ENCODE measurements around the gene EMILIN2. TPM values are rescaled to one million over a fixed set of nuclear protein-coding genes. Genes with fewer than 3 reads are reported as not detected.

EMILIN2 gene
- total RNA-seq, 1 experiment from 2014 or later, result 0.07 TPM

GRCh38 chr18:2956056-2956455, 109.2 kb downstream of the EMILIN2 start:
- Histone ChIP-seq H3K4me3 (no peak overlapping the region), H3K9me3 (ENCODE audit: insufficient read depth, low read depth) (no peaks in the 10 kb centered on the region), H3K27me3 (ENCODE audit: insufficient read depth, low read depth) (no peaks in the 10 kb centered on the region), H3K4me1 (replicated peaks; ENCODE audit: insufficient read depth) (no peaks in the 10 kb centered on the region), H3K4me2 (no peak overlapping the region), H3K36me3 (ENCODE audit: low read depth) (peaks cover 6% of the 10 kb centered on the region), H3K79me2 (ENCODE audit: low read depth) (0 out of 2 replicates have a peak, but pooled peaks cover 1% of the 10 kb centered on the region), H2AFZ (no peak overlapping the region), H4K20me1 (ENCODE audit: insufficient read depth) (no peaks in the 10 kb centered on the region), H3F3A (ENCODE audit: insufficient read depth, low read depth) (no peaks in the 10 kb centered on the region), H3K9me2 (ENCODE audit: insufficient read depth) (no peaks in the 10 kb centered on the region), H3K27ac (no peak overlapping the region)
- TF ChIP-seq EZH2 (IDR thresholded peaks at IDR 0.05; ENCODE audit: low read depth), result no peak
- TF ChIP-seq CTCF (conservative IDR thresholded peaks at IDR 0.05), result no peak
- intact Hi-C loops (cut with micrococcal nuclease; ENCODE audit: unreplicated experiment), result no loop called here
- no peak for DNase-seq
- ChIA-PET POLR2A (ENCODE audit: unreplicated experiment) (no interaction called here), CTCF (no interaction called here)
- no TSS peak for BruUV-seq (replicated peaks)

GRCh38 chr18:2958819-2959298, 112.1 kb downstream of the EMILIN2 start:
- POLR2A ChIA-PET (ENCODE audit: unreplicated experiment), result interaction anchor here (0.7 kb wide), 1 partner anchor 1133 kb away, joined by 3 read pairs; no protein-coding TSS in a partner anchor
- no TSS peak for BruUV-seq (replicated peaks)

GRCh38 chr18:2959341-2959740, 112.5 kb downstream of the EMILIN2 start:
- no peak for DNase-seq
- ChIA-PET POLR2A (ENCODE audit: unreplicated experiment) (no interaction called here), CTCF (no interaction called here)
- no peaks in the 10 kb centered on the region for H3F3A ChIP-seq (ENCODE audit: insufficient read depth, low read depth)
- H3K27ac ChIP-seq, result no peak overlapping the region
- intact Hi-C loops (cut with micrococcal nuclease; ENCODE audit: unreplicated experiment), result no loop called here
- peaks cover 2% of the 10 kb centered on the region; the same call in 1 of the 2 replicates for H4K20me1 ChIP-seq (ENCODE audit: insufficient read depth)
- no peak overlapping the region for H3K4me2 ChIP-seq
- no TSS peak for BruUV-seq (replicated peaks)
- 0 out of 2 replicates have a peak, but pooled peaks cover under 1% of the 10 kb centered on the region for H3K36me3 ChIP-seq (ENCODE audit: low read depth)
- no peaks in the 10 kb centered on the region for H3K27me3 ChIP-seq (ENCODE audit: insufficient read depth, low read depth)
- H3K4me3 ChIP-seq, result no peak overlapping the region
- no peak overlapping the region for H2AFZ ChIP-seq
- TF ChIP-seq CTCF (conservative IDR thresholded peaks at IDR 0.05) (no peak), EZH2 (IDR thresholded peaks at IDR 0.05; ENCODE audit: low read depth) (no peak)
- no peaks in the 10 kb centered on the region for H3K9me2 ChIP-seq (ENCODE audit: insufficient read depth)
- H3K79me2 ChIP-seq (ENCODE audit: low read depth), result peaks cover 13% of the 10 kb centered on the region; the same call in 1 of the 2 replicates
- H3K9me3 ChIP-seq (ENCODE audit: insufficient read depth, low read depth), result no peaks in the 10 kb centered on the region
- no peaks in the 10 kb centered on the region for H3K4me1 ChIP-seq (replicated peaks; ENCODE audit: insufficient read depth)

More at GRCh38 chr18:2958819-2959298, 112.1 kb downstream of the EMILIN2 start:
- Histone ChIP-seq H2AFZ (no peak overlapping the region), H3K9me2 (ENCODE audit: insufficient read depth) (no peaks in the 10 kb centered on the region), H3K79me2 (ENCODE audit: low read depth) (peaks cover 13% of the 10 kb centered on the region; the same call in 1 of the 2 replicates), H4K20me1 (ENCODE audit: insufficient read depth) (peaks cover 2% of the 10 kb centered on the region; the same call in 1 of the 2 replicates), H3K27me3 (ENCODE audit: insufficient read depth, low read depth) (no peaks in the 10 kb centered on the region), H3K27ac (no peak overlapping the region), H3F3A (ENCODE audit: insufficient read depth, low read depth) (no peaks in the 10 kb centered on the region), H3K9me3 (ENCODE audit: insufficient read depth, low read depth) (no peaks in the 10 kb centered on the region), H3K4me3 (no peak overlapping the region), H3K4me1 (replicated peaks; ENCODE audit: insufficient read depth) (no peaks in the 10 kb centered on the region), H3K36me3 (ENCODE audit: low read depth) (0 out of 2 replicates have a peak, but pooled peaks cover 5% of the 10 kb centered on the region), H3K4me2 (no peak overlapping the region)
- CTCF ChIA-PET, result no interaction called here
- intact Hi-C loops (cut with micrococcal nuclease; ENCODE audit: unreplicated experiment), result no loop called here
- no peak for TF ChIP-seq CTCF (conservative IDR thresholded peaks at IDR 0.05)
- TF ChIP-seq EZH2 (IDR thresholded peaks at IDR 0.05; ENCODE audit: low read depth), result no peak
- no peak for DNase-seq

All from PC-9 (cell line).